HG03135 (cell line): Measurements from ENCODE around the gene ZSCAN23.

Source experiments
- ATAC-seq: cut with Tn5 transposase; IDR thresholded peaks from one replicate; pipeline ENCODE4 v1.9.1; 2021; ENCODE audit warnings: mild to moderate bottlenecking, moderate library complexity; ENCODE audit not compliant: unreplicated experiment

Gene ZSCAN23

DNA sequence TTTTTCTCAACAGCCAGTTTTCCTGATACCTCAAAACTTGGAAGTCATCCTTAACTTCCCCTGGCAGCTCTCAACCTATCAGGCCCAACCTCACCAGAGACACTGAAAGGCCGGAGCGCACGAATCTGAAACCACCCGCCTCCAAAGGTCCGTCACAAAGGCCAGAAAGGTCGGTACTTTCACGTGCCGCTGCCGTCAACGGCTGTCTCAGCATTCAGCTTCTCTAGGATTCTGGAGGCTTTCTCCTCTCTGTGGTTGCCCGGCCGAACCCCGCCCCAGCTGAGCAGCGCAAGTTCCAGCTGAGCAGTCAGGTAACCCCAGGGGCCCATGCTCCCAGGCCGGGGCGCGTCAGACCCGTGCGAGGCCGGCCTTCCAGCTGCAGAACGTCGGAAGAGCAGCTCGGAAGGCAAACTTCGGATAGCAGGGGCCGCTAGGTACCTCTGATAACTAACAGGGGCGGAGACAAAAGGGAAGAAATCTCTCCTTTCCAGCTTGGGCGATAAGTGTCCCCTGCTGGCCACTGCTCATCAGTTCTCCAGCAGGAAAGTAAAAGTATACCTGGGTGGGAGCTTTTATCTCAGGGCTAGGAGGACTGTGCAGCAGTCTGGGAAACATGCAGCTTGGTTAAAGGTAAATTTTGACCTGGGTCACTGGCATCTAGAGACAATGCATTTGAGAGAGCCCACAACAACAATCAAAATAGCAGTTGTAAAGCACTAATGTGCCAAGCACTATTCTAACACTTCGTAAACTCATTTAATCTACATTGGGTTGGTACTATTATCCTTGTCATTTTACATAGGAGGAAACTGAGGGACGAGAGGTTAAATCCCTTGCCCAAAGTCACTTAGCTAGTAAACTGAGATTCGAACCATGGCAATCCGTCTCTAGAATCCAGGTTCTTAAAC, 59.8 kb downstream of the ZSCAN23 start:
- ATAC-seq, result peak; percentile 86
